Measurements from ENCODE around the gene LMBR1L.
A peak's percentile ranks its signal among the peaks of the same experiment; 100 is the strongest.

Gene LMBR1L

DNA sequence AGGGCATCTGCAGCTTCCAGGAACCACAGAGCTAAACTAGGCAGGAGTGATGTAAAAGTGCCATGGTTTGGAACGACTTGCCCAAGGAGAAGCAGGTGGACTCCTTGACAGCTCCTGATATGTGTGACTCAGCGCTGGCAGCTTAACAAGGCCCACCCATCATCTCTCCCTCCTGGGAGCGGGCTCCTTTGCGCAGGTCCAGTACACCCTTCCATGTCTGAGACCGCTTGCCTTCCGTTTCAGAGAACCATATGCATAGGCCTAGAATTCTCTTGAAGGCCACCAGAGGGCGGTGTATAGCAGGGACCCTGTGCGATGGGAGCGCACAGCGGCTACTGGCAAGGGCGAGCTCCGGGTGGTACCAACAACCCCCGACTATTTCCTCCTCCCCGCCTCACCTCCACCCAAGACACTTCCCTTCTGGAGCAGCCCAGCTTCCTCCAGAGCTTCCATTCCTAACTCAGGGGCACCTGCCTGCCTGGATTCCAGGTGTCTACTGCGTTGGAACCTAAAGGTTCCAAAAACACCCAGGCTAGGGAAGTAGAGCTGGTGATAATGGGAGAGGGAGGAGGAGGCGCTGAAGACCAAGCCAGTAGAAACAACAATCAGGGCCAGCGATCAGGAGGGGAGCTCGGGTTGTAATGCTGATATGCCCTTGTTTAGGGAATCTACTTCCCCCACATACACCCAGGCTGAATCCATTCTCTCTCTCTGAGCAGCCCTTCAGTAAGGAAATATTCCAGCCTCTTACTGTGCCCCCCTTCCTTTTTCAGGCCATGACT lies 22.3 kb downstream of the LMBR1L start (continued):
- TF ChIP-seq, protein P1, sequence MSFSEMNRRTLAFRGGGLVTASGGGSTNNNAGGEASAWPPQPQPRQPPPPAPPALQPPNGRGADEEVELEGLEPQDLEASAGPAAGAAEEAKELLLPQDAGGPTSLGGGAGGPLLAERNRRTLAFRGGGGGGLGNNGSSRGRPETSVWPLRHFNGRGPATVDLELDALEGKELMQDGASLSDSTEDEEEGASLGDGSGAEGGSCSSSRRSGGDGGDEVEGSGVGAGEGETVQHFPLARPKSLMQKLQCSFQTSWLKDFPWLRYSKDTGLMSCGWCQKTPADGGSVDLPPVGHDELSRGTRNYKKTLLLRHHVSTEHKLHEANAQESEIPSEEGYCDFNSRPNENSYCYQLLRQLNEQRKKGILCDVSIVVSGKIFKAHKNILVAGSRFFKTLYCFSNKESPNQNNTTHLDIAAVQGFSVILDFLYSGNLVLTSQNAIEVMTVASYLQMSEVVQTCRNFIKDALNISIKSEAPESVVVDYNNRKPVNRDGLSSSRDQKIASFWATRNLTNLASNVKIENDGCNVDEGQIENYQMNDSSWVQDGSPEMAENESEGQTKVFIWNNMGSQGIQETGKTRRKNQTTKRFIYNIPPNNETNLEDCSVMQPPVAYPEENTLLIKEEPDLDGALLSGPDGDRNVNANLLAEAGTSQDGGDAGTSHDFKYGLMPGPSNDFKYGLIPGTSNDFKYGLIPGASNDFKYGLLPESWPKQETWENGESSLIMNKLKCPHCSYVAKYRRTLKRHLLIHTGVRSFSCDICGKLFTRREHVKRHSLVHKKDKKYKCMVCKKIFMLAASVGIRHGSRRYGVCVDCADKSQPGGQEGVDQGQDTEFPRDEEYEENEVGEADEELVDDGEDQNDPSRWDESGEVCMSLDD (tag by site-specific recombination; IDR thresholded peaks at IDR 0.05): peak; percentile 6; the same call in 1 of the 2 replicates
- TF ChIP-seq ZNF555 (tag by site-specific recombination; conservative IDR thresholded peaks at IDR 0.05) (no peak), ZNF175 (tag by site-specific recombination; IDR thresholded peaks at IDR 0.05) (no peak), ZNF670 (tag by site-specific recombination; IDR thresholded peaks at IDR 0.05; ENCODE audit: low read depth) (no peak), ZFP69B (tag by site-specific recombination; IDR thresholded peaks at IDR 0.05) (peak; percentile 71; the same call in 1 of the 2 replicates), ZNF350 (tag by site-specific recombination; IDR thresholded peaks at IDR 0.05) (no peak), ZNF510 (tag by site-specific recombination; IDR thresholded peaks at IDR 0.05; ENCODE audit: insufficient replicate concordance) (no peak), ZNF677 (tag by site-specific recombination; IDR thresholded peaks at IDR 0.05) (no peak), ZBTB48 (tag by site-specific recombination; IDR thresholded peaks at IDR 0.05) (peak; percentile 79), KLF1 (tag by site-specific recombination; IDR thresholded peaks at IDR 0.05) (peak; percentile 31; the same call in 1 of the 2 replicates), ZNF654 (tag by site-specific recombination; IDR thresholded peaks at IDR 0.05; ENCODE audit: low read depth) (peak; percentile 81), TRIM28 (IDR thresholded peaks at IDR 0.05; ENCODE audit: borderline replicate concordance, low read length) (peak; percentile 74; the same call in 1 of the 2 replicates), ZBTB21 (tag by site-specific recombination; IDR thresholded peaks at IDR 0.05) (no peak), ZFP37 (tag by site-specific recombination; IDR thresholded peaks at IDR 0.05) (peak; percentile 86; the same call in 1 of the 2 replicates), ZNF335 (tag by site-specific recombination; conservative IDR thresholded peaks at IDR 0.05) (peak; percentile 42), ZNF354C (tag by site-specific recombination; IDR thresholded peaks at IDR 0.05; ENCODE audit: borderline replicate concordance, low read depth) (no peak), ZIC2 (tag by site-specific recombination; IDR thresholded peaks at IDR 0.05) (peak; percentile 75), ZNF366 (tag by site-specific recombination; conservative IDR thresholded peaks at IDR 0.05) (peak; percentile 49), GLIS2 (tag by site-specific recombination; IDR thresholded peaks at IDR 0.05) (peak; percentile 69), ZNF660 (tag by site-specific recombination; IDR thresholded peaks at IDR 0.05) (peak; percentile 80), ZNF2 (tag by site-specific recombination; IDR thresholded peaks at IDR 0.05) (peak; percentile 89), SCRT1 (tag by site-specific recombination; IDR thresholded peaks at IDR 0.05; ENCODE audit: borderline replicate concordance) (no peak), ZNF416 (tag by site-specific recombination; IDR thresholded peaks at IDR 0.05) (no peak), ZNF19 (tag by site-specific recombination; IDR thresholded peaks at IDR 0.05; ENCODE audit: low read depth) (no peak), ZNF341 (tag by site-specific recombination; IDR thresholded peaks at IDR 0.05; ENCODE audit: low read depth) (peak; percentile 68)
- TF ChIP-seq, protein P2, sequence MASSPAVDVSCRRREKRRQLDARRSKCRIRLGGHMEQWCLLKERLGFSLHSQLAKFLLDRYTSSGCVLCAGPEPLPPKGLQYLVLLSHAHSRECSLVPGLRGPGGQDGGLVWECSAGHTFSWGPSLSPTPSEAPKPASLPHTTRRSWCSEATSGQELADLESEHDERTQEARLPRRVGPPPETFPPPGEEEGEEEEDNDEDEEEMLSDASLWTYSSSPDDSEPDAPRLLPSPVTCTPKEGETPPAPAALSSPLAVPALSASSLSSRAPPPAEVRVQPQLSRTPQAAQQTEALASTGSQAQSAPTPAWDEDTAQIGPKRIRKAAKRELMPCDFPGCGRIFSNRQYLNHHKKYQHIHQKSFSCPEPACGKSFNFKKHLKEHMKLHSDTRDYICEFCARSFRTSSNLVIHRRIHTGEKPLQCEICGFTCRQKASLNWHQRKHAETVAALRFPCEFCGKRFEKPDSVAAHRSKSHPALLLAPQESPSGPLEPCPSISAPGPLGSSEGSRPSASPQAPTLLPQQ (tag by site-specific recombination; IDR thresholded peaks at IDR 0.05): peak; percentile 74
- TF ChIP-seq, protein P3, sequence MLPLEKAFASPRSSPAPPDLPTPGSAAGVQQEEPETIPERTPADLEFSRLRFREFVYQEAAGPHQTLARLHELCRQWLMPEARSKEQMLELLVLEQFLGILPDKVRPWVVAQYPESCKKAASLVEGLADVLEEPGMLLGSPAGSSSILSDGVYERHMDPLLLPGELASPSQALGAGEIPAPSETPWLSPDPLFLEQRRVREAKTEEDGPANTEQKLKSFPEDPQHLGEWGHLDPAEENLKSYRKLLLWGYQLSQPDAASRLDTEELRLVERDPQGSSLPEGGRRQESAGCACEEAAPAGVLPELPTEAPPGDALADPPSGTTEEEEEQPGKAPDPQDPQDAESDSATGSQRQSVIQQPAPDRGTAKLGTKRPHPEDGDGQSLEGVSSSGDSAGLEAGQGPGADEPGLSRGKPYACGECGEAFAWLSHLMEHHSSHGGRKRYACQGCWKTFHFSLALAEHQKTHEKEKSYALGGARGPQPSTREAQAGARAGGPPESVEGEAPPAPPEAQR (tag by site-specific recombination; IDR thresholded peaks at IDR 0.05): no peak
- TF ChIP-seq, protein P4, sequence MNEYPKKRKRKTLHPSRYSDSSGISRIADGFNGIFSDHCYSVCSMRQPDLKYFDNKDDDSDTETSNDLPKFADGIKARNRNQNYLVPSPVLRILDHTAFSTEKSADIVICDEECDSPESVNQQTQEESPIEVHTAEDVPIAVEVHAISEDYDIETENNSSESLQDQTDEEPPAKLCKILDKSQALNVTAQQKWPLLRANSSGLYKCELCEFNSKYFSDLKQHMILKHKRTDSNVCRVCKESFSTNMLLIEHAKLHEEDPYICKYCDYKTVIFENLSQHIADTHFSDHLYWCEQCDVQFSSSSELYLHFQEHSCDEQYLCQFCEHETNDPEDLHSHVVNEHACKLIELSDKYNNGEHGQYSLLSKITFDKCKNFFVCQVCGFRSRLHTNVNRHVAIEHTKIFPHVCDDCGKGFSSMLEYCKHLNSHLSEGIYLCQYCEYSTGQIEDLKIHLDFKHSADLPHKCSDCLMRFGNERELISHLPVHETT (tag by site-specific recombination; IDR thresholded peaks at IDR 0.05): no peak
- TF ChIP-seq, protein P5, sequence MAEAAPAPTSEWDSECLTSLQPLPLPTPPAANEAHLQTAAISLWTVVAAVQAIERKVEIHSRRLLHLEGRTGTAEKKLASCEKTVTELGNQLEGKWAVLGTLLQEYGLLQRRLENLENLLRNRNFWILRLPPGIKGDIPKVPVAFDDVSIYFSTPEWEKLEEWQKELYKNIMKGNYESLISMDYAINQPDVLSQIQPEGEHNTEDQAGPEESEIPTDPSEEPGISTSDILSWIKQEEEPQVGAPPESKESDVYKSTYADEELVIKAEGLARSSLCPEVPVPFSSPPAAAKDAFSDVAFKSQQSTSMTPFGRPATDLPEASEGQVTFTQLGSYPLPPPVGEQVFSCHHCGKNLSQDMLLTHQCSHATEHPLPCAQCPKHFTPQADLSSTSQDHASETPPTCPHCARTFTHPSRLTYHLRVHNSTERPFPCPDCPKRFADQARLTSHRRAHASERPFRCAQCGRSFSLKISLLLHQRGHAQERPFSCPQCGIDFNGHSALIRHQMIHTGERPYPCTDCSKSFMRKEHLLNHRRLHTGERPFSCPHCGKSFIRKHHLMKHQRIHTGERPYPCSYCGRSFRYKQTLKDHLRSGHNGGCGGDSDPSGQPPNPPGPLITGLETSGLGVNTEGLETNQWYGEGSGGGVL (tag by site-specific recombination; IDR thresholded peaks at IDR 0.05): 0 out of 2 replicates have a peak, but pooled peaks have one; percentile 32
- TF ChIP-seq, protein P6, sequence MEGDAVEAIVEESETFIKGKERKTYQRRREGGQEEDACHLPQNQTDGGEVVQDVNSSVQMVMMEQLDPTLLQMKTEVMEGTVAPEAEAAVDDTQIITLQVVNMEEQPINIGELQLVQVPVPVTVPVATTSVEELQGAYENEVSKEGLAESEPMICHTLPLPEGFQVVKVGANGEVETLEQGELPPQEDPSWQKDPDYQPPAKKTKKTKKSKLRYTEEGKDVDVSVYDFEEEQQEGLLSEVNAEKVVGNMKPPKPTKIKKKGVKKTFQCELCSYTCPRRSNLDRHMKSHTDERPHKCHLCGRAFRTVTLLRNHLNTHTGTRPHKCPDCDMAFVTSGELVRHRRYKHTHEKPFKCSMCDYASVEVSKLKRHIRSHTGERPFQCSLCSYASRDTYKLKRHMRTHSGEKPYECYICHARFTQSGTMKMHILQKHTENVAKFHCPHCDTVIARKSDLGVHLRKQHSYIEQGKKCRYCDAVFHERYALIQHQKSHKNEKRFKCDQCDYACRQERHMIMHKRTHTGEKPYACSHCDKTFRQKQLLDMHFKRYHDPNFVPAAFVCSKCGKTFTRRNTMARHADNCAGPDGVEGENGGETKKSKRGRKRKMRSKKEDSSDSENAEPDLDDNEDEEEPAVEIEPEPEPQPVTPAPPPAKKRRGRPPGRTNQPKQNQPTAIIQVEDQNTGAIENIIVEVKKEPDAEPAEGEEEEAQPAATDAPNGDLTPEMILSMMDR (tag by site-specific recombination; IDR thresholded peaks at IDR 0.05): peak; percentile 97
